Kidney capillary endothelial cell (primary cell): ENCODE measurements around the gene SYNGR1.
"Not testable (repeated sequence)": the region's sequence is repeated elsewhere in the genome, so short reads cannot be mapped to it uniquely, and the experiment has no call there.

Experiments used
- DNase-seq: peaks from one replicate; pipeline ENCODE4 v3.0.0-alpha.2; 2018; ENCODE audit warnings: low spot score

SYNGR1 gene

DNA sequence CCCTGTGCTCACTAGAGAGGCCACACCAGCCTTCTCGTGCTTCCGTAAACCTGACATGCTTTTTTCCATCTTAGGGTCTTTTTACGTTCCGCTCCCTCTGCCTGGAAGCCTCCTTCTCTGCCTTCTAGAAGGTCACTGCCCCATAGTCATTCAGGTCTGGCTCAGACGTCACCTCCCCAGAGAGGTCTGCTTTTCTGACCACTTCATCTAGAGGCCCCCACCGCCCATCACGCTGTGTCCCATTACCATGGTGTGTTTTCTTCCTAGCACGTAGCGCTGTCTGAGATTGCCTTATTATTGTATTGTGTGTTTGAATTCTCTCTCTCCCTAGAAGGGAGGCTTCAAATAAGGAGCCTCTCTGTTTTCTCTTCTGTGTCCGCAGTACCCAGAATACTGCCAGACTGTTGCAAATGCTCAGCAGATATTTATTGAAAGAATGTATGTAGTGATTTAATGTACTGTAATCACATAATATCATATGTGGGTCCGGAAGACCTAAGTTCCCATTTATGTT lies 59.8 kb downstream of the SYNGR1 start:
- DNase-seq = no peak

DNA sequence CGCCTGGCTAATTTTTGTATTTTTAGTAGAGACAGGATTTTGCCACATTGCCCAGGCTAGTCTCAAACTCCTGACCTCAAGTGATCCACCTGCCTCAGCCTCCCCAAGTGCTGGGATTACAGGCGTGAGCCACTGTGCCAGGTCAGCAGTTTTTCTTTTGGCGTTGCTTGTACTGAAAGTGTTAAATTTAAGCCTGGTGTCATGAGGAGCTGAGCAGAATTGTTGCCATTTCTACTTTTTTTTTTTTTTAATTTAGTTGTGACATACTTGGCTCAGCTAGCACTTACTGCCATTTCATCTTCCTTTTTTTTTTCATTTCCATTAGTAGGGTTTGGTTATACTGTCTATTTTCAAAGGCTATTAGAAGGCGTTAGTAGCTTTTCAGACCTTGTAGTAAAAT lies 60.5 kb downstream of the SYNGR1 start:
- DNase-seq = no peak

DNA sequence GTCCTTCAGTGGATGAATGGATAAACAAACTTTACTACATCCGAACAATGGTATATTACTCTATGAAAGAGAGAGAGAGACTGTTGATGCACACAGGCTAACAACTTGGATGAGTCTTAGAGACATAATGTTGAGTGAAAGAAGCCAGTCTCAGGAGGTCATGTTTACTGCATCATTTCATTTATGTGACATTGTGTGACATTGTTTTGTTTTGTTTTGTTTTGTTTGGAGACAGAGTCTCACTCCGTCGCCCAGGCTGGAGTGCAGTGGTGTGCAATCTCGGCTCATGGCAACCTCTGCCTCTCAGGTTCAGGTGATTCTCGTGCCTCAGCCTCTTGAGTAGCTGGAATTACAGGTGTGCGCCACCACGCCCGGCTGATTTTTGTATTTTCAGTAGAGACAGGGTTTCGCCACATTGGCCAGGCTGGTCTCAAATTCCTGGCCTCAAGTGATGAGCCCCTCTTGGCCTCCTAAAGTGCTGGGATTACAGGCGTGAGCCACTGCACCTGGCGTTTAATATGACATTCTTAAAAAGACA lies 62.1 kb downstream of the SYNGR1 start:
- not testable (repeated sequence) for DNase-seq

DNA sequence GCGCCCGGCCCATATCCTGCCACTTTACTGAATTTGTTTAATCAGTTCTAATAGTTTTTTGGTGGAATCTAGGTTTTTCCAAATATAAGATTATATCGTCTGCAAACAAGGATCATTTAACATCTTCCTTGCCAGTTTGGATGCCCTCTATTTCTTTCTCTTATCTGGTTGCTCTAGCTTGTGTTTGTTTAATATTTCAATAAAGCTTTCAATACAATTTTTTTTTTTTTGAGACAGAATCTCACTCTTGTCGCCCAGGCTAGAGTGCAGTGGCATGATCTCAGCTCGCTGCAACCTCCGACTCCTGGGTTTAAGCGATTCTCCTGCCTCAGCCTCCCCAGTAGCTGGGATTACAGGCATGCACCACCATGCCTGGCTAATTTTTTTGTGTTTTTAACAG lies 63.4 kb downstream of the SYNGR1 start:
- not testable (repeated sequence) for DNase-seq

DNA sequence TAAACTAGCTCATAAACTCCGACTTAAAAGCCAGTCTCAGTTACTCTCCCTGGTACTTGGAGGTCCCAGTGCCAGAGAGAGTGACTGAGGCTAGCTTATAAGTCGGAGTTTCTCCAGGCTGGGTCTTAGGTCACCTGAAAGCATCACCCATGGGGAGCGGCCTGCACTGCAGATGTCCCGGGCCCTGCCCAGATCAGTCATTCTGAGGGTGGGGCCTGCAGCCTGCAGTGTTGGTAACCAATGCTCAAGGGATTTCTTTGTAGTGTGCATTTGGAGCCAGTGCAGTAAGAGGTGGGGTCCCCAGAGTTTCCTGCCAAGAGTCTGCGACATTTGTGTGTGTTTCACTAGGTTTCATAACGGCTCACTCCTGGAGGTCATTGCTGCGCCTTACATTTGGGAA lies 64.6 kb downstream of the SYNGR1 start:
- DNase-seq = no peak

DNA sequence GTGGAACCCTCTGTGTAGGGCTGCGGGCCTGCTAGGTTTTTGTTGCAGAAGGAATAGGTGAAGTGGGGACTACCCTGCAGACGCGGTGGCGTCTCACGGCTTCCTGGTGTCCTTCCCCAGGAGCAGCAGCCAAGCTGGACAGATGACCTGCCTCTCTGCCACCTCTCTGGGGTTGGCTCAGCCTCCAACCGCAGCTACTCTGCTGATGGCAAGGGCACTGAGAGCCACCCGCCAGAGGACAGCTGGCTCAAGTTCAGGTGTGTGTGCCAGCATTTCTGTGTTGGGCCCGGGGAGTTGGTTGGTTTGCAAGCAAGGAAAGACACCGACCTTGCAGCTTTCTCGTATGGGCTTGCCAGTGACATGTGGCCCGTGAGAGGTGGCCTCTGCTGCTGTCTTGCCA lies 65.1 kb downstream of the SYNGR1 start:
- no peak for DNase-seq

DNA sequence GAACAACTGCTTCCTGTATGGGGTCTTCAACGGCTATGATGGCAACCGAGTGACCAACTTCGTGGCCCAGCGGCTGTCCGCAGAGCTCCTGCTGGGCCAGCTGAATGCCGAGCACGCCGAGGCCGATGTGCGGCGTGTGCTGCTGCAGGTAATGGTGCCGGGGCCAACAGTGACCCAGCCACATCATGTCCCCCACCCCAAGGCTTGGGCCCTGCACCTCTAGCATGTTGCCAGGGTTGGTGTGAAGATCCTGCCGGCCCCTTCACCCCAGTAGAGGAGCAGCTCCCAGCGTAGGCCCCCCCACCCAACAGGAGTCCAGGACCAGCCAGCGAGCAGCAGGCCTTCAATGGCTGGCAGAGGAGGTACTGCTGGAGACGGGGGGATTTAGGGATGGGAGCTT lies 65.7 kb downstream of the SYNGR1 start:
- DNase-seq = no peak

DNA sequence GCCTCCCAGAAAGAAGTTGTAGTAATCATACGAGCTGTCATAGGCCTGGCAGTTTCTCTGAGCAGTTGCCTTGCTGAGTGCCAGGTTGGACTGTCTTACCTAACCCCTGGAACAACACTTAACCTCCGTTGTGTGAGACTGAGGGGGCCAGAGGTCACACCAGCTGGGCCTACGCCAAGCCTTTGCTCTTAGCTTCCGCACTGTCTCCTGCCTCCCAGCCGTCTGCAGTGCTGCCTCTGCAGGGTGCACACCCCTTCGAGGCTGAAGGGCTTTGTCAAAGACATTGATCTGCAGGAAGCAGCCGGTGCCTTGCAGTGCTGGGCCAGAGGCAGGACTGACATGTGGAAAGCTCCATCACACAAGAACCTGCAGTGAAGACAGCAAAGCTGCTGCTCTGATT lies 66.5 kb downstream of the SYNGR1 start:
- no peak for DNase-seq

DNA sequence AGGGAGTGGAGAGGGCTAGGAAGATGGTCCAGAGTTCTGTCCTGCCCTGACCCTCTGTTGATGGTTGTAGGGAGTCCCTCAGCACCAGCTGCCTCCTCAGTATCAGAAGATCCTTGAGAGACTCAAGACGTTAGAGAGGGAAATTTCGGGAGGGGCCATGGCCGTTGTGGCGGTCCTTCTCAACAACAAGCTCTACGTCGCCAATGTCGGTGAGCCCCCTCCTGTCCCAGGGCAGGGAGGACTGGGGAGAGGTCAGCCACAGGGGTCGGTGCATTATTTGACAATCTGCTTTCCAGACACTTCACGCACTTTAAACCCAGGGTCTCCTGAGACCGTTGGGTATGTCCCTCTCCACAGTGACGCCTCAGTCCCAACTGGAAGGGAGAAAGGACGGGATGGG lies 67.8 kb downstream of the SYNGR1 start:
- DNase-seq = no peak

DNA sequence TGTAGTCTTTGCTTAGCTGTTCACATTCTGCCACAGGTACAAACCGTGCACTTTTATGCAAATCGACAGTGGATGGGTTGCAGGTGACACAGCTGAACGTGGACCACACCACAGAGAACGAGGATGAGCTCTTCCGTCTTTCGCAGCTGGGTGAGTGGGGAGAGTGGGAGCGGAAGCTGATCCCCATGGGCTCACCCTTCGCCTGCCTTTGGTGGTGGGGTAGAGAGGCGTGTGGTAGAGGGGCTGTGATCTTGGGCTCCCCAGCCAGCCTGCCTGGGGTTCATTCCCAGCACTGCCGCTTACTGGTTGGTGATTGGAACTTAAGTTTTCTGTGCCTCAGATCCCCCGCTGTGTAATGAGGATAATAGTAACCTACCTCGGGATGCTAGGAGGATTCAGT lies 68.9 kb downstream of the SYNGR1 start:
- DNase-seq = no peak

DNA sequence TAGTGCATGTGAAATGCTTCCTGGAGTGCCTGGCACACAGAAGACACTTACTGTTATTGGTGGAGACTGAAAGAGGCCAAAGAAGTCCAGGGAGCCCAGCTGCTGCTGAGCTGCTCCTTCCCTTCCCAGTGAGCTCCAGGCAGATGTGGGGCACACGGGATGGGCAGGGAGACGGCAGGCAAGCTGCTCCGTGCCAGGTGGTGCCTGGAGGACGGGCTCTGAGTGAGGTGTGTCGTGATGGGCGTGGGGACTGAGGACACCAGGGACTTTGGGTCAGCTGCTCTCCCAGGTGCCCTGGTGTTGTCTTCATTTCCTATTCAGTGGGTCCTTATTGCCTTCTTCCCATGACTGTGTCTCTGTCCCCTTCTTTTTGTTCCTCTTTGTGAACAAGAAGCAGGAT lies 69.3 kb downstream of the SYNGR1 start:
- no peak for DNase-seq

DNA sequence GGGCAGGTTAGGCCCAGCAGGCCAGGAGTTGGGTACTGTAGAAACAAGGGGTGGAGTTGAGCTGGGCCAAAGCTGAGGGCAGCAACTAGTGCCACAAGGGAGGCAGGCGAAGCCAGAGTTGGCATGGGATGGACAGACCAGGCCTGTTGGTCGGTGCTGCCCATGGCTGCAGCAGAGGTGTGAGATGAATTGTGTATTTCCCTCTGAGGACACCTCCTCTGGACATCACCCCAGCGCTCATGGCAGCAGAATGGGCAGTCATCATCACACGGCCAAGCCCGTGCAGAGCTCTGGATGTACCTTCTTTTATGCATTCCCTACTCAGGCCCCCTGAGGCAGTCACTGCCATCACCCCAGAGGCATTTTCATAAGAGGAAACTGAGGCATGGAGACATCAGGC lies 70.1 kb downstream of the SYNGR1 start:
- DNase-seq = no peak

DNA sequence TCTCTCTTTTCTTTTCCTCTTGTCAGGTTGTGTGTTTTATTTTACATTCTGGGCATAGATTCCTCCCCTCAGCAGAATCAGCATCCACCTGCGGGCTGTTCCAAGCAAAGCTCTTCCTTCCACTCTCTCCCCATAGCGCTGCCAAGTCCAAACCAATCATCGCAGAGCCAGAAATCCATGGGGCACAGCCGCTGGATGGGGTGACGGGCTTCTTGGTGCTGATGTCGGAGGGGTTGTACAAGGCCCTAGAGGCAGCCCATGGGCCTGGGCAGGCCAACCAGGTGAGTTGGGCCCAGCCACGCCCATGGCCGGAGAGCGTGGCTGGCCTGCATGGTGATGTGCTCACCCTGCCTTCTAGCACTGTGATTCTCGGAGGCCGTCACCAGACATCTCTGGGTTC lies 71.9 kb downstream of the SYNGR1 start:
- no peak for DNase-seq

DNA sequence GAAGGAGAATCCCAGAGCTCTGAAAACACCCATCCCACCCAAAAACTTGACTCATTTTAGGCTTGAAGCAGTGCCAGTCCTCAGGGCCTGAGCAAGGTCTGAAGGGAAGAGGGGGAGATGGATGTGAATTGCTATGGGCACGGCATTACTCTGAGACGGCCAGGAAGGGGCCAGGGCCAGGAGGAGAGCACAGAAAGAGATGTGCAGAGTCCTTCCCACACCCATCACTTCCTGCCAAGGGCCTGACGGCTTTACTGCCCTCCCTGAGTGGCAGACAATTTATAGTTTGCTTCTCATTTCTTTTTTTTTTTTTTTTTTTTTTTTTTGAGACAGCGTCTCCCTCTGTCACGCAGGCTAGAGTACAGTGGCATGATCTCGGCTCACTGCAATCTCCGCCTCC lies 72.3 kb downstream of the SYNGR1 start:
- DNase-seq = no peak

DNA sequence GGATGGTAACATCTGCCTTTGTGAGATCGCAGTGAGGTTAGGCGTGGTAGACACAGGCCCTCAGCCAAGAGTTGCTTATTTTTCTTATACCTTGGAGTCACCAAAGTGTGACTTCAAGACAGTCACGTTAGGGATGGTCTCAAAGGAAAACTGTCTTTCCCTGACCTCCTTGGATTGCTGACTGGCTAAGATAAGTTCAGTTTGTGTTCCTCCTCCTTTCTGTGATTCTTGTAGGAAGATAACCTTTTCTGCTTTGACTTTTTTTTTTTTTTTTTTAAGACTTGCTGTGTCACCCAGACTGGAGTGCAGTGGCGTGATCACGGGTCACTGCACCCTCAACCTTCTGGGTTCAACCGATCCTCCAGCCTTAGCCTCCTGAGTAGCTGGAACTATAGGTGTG lies 72.9 kb downstream of the SYNGR1 start:
- no peak for DNase-seq

DNA sequence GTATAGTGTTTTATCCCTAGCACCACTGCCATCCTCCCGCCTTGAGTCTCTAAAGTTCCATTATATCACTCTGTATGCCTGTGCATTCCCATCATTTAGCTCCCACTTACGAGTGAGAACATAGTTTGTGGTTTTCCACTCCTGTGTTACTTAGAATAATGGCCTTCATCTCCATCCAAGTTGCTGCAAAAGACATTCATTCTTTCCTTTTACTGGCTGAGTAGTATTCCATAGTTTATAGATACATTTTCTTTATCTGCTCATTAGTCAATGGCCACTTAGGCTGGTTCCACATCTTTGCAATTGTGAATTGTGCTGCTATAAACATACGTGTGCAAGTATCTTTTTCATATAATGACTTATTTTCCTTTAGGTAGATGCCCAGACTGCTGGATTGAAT lies 74.2 kb downstream of the SYNGR1 start:
- DNase-seq = no peak

DNA sequence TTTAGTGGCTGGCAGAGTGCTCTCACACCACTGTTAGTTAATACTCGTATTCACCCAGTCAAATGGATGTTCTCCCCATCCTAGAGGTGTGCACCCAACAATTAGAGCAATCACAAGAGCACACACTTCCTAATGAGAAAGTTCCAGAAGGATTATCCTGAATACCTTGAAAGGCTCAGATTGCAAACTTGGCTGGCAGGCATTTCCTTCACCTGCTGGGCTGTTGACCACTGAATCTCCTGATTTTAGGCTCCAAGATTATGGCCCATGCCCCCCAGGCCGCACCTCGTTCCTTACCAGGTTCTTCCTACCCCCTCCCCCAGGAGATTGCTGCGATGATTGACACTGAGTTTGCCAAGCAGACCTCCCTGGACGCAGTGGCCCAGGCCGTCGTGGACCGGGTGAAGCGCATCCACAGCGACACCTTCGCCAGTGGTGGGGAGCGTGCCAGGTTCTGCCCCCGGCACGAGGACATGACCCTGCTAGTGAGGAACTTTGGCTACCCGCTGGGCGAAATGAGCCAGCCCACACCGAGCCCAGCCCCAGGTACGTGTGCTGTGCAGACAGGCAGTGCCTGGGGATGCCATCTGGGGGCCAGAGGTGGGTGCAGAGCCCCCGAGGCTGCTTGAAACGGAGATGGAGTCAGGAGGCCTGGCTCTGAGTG lies 76.7 kb downstream of the SYNGR1 start:
- no peak for DNase-seq

DNA sequence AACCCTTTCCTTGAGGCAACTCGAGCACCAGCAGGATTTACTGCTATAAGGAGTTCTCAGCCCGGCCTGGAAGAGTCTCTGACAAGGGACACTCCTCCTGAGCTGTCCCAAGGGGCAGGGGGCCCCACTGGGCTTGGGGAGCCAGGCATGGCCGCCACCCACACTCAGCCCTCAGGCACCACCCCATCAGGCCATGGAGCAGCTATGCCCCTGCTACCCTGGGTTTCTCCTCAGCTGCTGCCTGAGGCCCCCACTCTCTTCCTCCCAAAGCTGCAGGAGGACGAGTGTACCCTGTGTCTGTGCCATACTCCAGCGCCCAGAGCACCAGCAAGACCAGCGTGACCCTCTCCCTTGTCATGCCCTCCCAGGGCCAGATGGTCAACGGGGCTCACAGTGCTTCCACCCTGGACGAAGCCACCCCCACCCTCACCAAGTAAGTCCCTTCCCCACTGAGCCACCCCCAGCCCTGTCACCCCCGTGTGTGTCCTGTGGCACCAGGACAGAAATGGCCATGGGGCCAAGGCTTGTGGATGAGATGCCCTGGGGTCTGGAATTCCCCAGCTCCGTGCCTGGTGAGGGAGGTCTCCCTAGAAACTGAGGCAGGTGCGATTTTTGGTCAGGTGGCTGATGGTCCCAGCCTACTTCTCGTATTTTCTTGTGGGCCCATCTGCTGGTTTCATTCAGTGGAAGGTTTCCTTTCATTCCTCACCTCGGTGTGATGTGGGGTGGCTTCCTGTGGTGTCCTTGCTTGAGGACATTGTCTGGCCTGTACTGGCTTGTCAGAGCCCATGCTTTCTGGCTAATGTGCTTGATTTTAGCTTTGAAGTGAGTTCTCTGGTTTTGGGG lies 78.2 kb downstream of the SYNGR1 start:
- DNase-seq = no peak

DNA sequence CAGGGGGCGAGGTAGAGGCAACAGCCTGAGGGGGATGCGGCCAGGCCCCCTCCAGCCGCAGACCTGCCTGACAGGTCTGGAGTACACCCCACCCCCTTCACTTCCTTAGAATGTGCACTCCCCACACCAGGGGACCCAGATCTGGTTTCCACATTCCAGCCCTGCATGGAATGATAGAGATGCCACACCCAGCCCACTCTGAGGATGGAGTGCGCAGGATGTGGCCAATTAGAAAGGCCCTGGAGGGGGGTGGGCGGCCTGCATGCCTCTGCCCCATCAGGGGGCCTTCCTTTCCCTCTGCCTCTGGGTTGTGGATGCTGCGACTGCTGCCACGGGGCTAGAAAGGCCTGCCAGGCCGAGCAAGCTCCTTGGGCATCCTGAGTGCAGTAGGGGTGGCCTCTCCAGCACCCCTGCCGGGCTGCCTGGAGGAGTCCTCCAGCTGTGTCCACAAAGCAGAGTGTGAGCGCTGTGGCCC lies 78.8 kb downstream of the SYNGR1 start:
- no peak for DNase-seq

DNA sequence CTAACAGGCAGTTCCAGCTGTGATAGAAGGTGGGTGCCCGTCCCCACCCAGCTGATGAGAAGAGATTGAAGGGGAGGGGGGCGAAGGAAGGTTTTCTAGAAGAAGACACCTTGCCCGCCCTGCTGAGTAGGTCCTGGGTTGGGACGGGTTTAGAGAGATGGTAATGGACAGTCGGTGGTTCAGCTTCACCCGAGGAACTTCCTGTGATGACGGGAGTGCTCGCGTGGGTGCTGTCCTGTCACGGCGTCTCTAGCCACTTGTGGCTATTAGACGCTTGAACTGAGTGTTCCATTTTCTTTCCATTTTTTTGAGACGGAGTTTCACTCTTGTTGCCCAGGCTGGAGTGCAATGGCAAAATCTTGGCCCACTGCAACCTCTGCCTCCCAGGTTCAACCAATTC lies 79.4 kb downstream of the SYNGR1 start:
- no peak for DNase-seq

DNA sequence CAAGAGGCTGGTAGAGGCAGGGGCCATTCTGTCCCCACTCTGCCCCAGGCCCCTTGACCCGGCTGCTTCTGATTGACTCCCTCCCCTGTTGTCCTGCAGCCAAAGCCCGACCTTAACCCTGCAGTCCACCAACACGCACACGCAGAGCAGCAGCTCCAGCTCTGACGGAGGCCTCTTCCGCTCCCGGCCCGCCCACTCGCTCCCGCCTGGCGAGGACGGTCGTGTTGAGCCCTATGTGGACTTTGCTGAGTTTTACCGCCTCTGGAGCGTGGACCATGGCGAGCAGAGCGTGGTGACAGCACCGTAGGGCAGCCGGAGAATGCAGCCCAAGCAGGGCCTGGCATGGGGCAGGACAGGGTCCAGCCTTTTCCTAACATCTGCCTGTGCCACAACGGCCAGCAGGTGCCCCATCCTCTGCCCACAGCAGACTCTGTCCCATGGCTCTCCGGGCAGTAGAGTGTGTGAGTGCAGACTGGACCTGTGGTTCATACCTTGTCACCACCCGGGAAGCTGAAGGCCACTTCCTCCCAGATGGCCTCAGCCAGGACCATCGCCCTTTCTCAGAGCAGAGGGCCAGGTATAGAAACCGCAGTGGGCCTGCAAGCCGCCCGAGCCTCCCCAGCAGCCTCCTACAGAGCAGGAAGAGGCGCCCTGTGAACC lies 80.3 kb downstream of the SYNGR1 start:
- DNase-seq = no peak

DNA sequence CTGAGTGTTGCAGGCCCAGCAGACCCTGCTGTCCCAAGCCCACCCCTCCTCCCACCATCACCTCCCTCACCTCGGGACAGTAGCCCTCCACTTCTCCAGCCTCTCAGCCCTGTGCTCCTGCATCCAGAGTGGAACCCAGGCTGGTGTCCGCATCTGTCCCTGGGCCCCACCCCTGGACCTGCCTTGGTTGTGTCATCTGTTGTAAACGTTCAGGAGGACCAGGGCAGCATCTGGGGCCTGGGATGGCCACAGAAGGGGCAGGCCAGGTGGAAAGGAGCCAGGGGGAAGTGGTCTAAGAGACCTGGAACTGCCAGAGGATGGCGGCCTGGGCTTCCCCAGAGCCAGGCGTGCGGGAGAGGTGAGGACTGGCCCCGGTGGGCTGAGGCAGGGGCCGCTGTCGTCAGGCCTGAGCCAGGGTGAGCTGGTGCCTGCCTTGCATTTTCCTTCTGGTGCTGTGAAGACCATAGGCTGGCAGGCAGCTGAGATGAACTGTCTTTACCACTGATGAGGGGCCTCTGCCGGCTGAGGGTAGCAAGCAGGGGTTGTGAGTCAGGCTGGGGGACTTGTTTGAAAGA lies 80.9 kb downstream of the SYNGR1 start:
- no peak for DNase-seq
